Measurements from ENCODE around the gene TGFBR3.

The TGFBR3 gene

DNA sequence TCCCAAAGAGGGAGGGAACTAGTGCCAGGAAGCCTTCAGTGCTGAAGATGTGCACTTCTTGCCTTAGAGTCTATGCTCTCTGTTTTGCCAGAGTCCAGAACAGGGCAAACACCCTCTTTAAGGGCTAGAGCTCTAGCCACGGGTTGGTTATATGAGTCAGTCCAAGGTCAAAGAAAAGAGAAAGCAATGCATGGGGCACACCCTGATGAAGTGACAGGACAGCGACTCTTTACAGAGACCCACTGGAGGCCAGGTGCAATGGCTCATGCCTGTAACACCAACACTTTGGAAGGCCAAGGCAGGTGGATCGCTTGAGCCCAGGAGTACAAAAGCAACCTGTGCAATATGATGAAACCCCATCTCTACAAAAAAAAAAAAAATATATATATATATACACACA, 86.1 kb downstream of the TGFBR3 start:
- DNase-seq (ENCODE audit: low read depth in 2 of 2), result no peak

GRCh38 chr1:91799159-91799558, 86.8 kb downstream of the TGFBR3 start:
- DNase-seq (ENCODE audit: low read depth in 2 of 2), result no peak

DNA sequence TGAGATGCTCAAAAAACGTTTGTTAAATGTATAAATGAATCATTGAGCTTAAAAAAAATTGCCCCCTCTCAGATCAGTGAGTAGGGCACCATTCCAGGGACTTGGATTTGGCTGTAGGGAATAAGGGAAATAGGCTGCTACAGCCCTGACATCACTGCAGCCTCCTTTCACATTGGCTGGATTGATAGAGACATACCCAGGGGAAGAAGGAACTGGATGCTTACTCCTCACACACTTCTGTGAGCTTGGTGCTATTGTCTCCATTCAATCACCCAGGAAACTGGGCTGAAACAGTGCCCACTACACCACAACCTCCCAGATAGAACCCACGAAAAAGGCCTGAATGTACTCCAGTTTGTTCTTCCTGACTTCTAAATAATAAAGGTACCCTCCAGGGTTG, 87.2 kb downstream of the TGFBR3 start:
- DNase-seq (ENCODE audit: low read depth in 2 of 2), result no peak

DNA sequence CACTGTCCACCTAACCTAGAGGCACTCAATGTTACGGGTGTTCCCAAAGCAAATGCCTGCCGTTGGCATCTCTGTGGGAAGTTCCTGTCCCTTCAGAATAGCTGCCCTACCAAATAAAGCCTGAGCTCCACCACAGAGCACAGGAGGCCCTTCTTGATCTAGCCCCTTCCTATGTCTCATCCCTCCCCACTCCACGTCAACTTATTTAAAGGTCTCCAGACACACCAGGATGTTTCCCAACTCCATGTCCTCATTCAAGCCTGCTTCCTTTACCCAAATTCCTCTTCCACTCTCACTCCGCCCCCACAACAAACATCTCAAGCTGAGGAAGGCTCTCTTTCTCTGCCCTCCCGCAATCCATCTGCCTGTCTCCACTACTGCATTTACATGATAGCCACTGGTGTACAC, 87.7 kb downstream of the TGFBR3 start:
- no peak for DNase-seq (ENCODE audit: low read depth in 2 of 2)

DNA sequence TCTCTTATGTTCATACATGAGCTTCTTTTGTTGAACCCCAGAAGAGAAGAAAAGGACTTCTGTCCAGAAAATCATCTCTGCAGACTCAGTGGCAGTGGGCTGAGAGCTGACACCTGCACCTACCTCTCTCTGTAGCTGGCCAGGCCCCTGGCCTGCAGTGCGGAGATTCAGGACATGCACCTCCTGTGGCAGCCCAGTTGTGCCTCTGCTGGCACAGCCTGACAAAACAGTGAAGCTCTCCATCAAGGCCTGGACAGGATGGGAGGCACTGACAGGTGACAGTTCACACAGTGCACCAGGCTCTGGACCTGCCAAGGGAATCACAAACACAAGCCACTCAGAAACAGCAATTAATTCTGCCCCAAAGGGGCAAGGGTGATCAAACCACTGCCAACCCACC, 88.8 kb downstream of the TGFBR3 start:
- DNase-seq (ENCODE audit: low read depth in 2 of 2), result no peak

GRCh38 chr1:91796390-91796654, 89.6 kb downstream of the TGFBR3 start:
- DNase-seq (ENCODE audit: low read depth in 2 of 2), result no peak

DNA sequence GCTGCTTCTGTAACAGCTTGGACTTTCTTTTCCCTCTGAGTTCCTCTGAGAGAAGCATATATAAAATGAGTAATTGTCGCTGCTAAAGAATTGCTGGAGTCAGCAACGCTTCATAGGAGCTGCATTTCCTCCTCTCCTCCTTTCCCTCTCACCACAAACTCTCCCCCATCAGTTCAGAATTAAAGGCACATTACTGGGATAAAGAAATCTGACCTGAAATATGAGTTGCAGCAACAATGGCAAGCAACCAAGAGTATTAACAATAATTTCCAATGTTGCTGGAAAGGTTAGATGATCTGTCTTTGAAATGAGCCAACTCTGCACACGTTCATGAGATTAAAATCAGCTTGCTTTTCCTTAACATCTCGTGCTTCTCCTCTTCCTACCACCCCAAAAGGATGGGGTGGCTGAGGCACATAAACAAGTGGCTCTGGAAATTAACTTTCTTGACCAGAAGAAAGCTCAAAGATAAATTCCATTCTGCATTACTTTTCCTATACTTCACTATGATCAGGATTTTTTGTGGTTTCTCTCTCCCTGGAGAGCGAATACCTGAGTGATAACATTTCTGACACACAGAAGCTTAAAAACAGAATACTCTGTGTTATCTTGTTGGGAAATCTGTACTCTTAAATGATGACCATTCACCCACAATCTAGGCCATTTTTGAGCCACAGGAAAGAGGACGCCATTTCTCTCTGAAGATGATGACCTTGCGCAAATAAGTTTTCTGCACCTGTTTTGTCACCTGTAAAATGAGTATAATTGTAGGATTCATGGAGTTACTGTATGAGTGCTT, 90.2 kb downstream of the TGFBR3 start:
- DNase-seq (ENCODE audit: low read depth in 2 of 2), result no peak

DNA sequence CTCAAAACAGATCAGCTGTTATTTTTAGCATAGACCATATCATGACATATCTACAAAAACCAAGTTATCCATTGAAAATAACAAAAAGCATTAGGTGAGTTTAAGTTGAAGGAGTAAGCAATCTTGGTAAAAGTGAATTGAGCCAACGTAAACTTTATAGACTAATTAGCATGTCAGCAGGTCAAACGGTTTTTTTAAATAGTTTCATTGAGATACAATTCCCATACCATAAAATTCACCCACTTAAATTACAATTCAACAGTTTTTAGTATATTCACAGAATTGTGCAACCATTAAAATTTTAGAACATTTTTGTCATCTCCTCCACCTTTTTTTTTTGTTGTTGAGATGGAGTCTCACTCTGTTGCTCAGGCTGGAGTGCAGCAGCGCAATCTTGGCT, 92.1 kb downstream of the TGFBR3 start:
- DNase-seq (ENCODE audit: low read depth in 2 of 2), result no peak

- no peak for DNase-seq (ENCODE audit: low read depth in 2 of 2)
These were observed 92.8 kb downstream of the TGFBR3 start for GRCh38 chr1:91793189-91793588.

DNA sequence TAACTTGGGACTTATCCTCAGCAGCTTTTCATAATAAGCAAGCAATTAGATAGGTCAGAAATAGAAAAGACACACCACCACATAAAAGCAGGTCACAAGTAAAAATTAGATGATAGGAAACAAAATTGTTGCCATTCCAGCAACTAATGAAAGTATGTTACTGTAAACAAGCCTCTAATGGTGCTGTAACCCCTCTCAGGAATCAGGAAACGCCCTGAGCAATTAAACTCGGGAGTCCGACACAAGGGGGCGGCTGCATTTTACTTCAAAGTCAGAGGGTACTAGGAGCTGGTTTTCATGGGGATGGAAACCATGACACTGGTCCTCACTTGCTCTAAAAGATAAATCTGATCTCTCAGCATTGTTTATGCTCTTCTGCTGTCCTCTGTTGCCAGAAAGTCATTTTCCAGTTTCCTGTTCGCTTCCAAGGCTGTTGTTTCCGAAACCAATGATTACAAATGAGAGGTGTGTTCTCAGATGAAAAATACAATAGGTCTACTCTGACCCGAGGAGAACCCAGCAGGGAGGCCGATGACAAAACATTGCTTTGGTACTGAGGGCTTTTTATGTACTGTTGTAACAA, 93.4 kb downstream of the TGFBR3 start:
- DNase-seq (ENCODE audit: low read depth in 2 of 2), result no peak

DNA sequence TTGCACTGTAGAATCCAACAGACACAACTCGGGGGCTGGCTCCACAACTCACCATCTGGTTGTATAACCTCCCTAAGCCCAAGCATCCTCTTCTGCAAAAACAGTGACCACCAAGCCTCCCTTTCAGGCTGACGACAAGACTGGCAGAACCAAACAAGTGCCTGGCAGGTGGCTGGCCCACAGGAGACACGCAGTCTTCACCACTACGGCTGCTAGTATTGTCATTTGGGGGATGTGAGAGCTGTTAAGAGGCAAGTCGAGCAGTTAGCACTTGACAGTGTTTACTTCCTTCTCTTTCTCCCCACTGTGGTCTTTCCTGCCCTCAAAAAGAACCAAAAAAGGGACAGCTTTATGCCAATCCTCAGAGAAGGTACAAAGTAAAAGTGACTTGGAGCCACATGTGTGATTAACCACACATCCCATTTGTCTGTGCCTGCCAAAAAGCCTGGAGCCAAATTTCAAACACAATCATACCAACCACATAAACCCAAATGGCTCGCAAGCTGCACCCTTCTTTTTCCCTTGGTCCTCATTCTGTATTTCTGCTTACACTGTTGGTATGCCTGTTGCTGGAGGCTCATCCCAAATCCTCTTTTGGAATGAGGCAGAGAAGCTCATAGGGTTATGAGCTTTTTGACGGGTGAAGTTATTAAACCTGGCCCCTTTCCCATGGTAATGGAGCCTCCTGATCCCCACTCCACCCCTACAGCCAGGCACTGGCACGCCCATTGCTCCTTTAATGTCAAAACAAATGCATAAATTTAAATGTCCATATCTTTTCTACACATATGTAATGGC, 94.1 kb downstream of the TGFBR3 start:
- DNase-seq (ENCODE audit: low read depth in 2 of 2), result no peak

- DNase-seq (ENCODE audit: low read depth in 2 of 2), result no peak
These were observed 94.8 kb downstream of the TGFBR3 start for GRCh38 chr1:91791103-91791502.

DNA sequence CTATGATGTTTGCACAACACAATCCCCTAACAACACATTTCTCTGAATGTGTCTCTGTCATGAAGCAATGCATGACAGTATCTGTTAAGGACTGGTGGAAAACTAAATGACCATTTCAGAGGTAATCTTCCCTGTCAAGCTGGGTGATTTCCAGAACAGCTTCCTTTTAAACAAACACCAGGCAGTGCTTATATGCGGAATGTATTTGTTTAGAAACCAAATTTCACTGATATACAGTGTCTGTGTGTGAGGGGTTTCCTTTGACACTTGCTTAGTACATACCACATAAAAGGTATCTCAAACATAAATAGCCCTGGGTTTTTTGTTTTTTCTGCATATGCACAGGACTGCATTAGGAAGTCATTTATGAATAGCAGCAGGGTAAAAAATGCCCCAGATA, 95.6 kb downstream of the TGFBR3 start:
- no peak for DNase-seq (ENCODE audit: low read depth in 2 of 2)

DNA sequence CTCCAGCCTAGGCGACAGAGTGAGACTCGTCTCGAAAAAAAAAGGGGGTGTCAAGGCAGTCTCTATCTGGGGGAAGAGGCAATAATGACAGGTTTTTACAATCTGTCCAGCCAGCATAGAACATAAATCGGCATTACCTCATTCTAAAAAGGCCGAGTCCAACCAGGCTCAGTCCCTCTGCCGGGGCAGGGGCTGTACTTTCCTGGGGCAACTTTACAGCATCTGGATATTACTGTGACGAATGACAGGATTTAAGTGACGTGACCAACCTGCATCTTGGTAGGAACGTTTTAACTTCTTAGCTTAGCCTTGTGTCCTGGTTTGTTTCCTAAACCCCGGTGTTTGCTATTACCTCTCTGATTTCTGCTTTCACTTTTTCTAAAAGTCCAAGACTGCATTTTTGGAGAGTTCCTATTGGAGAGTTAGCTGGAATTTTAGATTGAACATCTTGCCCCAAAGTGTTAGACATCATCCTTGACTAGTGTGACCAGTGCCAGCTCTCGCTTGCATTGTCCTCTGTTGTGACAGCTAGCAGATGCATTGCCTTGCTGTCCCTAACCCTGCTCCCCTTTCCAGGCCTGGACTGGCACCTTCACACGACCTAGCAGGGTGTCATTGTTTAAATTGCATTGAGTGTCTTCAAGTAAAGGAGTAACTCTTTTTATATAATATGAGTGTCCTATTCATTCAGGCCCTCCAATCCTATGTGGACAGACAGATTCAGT, 96.5 kb downstream of the TGFBR3 start:
- DNase-seq (ENCODE audit: low read depth in 2 of 2), result no peak

- DNase-seq (ENCODE audit: low read depth in 2 of 2), result no peak
These were observed 98.0 kb downstream of the TGFBR3 start for GRCh38 chr1:91787919-91788318.

GRCh38 chr1:91784616-91785015, 101.3 kb downstream of the TGFBR3 start:
- DNase-seq (ENCODE audit: low read depth in 2 of 2), result no peak

DNA sequence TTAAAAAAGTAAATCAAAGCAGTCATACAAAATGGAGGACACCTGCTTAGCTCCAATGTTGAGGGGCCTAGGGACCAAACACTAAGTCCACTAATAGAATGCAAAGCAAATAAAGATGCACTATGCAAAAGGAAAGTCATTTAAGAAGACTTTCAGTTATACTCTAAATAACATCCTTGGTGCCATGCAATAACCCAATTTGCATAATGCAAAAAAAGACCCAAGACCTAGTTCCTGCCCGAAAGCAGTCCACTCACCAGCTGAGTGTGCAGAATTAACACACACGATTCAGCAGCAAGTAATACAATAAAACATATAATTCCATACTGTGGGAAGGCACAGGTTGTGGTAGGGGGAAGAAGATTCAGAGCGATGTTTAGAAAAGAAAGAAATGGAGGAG, 101.8 kb downstream of the TGFBR3 start:
- DNase-seq (ENCODE audit: low read depth in 2 of 2), result no peak

DNA sequence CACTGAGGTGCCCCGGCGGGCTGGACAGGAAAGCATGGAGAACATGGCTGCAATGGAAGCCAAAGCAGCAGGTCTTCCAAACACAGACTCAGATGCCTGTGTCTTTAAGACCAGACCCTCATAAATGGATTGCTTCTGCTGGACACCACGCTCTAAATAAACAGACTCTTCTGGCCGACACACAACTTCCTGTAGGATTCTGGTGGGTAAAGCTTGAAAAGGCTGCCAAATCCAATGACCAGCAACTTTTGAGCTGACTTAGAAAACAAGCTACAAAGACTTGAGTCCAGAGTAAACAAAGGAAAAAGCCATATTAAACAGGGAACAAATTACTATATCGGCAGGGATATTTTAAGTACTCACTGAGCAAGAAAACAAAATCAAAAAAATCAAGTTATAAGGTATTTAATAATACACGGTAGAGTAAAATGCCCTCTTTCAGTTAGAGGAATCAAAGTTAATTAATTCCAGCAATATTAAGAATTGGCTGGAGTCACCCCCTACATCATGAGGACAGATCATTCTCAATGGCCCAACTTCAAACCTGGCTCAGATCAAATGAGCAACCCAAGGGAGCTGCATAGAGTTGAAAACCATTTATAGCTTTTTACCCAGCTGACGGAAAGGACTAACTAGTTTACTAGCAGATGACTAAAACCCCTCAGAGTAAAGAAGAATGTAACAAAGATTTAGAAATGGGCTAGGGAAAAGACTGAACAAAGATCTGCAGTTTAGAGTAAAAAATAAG, 102.4 kb downstream of the TGFBR3 start:
- no peak for DNase-seq (ENCODE audit: low read depth in 2 of 2)

DNA sequence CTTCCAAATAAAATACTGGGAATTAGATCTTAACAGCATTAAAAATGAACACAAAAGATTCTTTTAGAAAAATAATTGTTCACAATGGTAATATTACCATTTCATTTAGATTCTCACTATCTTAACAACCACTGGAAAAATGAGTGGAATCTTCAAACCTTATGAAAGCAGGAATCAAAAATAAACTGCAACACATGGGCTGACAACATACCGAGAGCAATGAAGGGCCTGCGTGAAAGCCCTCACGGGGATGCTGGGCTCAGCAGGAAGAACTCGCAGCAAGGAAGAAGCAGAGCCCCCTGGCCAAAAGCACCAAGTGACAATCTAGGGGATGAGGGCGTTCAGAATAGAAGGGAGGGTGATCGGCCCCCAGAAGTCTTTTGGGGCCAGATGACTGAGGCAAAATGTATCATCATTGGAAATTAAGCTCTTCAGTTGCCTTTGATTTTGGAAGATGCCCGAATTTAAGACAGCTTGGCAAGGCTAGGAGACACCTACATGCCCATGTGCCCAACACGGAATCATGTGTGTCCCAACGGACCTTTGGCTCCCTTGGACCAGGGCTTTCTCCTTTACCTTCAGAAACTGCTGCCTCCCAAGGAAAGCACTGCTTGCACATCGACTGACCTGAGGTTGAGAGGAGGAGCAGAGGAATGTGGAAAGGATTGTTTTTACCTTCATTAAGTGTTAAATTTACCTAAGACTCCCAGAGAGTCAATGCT, 103.9 kb downstream of the TGFBR3 start:
- no peak for DNase-seq (ENCODE audit: low read depth in 2 of 2)

GRCh38 chr1:91781371-91781825, 104.6 kb downstream of the TGFBR3 start:
- no peak for DNase-seq (ENCODE audit: low read depth in 2 of 2)

DNA sequence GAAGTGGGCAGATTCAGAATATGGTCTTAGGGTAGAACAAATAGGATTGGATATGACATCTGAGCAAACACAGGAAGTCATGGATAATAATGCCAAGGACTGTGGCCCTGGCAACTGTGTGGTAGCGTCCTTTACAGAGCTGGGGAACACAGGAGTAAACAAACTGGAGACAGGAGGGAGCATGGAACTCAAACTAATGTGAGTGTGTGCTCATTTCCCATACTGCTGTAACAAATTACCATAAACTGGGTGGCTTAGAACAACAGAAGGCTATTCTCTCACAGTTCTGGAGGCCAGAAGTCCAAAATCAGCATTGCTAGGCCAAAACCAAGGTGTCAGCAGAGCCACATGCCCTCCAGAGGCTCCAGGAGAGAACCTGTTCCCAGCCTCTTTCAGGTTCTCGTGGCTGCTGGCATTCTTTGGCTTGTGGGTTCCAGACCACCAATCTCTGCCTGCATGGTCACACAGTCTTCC, 106.4 kb downstream of the TGFBR3 start:
- no peak for DNase-seq (ENCODE audit: low read depth in 2 of 2)
